ENCODE measurements around the gene PIAS1.
"Not testable (repeated sequence)": the region's sequence is repeated elsewhere in the genome, so short reads cannot be mapped to it uniquely, and the experiment has no call there.

PIAS1 gene

GRCh38 chr15:68202994-68203393, 148.9 kb downstream of the PIAS1 start:
- DNase-seq: not testable (repeated sequence)

DNA sequence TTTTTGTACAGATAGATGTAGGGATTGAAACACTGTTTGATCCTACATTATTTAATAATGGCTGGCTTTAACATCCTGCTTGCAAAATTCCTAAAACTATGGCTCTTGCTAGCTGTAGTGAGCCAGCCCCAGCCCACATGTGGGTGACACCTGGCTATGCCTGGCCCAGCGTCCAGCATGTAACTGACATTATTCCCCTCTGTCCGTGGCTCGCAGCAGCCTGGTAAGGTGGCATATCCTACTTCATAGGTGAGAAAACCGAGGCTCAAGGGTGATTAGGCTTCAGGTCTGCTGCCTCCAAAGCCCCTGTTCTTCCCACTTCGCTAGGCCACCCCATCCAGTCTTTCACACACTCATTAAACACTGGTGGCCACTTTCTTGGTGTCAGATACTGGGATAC, 149.4 kb downstream of the PIAS1 start:
- no peak for DNase-seq

- no peak for DNase-seq
Measured at GRCh38 chr15:68203956-68204355, 149.8 kb downstream of the PIAS1 start.

DNA sequence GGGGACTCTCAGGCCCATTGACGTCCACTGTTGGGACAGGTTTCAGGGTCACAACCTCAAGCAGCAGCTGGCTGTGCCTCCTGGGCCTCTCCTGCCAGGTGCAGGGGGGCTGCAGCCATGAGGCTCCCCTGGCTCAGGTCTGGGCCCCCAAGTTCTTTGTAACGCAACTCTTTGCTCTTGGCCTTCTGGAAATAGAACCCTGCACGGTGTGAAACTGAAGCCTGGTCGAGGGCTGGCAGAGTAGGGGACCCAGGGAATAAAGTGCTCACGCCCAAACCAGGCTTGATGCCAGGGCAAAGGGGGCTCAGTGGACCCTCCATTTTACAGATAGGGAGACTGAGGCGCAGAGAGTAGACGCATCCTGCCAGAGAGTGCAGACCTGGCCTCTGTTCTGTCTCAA, 150.2 kb downstream of the PIAS1 start:
- DNase-seq: no peak

- peak in 11 of 56 donors; percentile 10 to 56 (median 31) for DNase-seq
Measured at GRCh38 chr15:68204776-68205557, 150.9 kb downstream of the PIAS1 start, which contains the start of gene CALML4. TSS of gene CALML4 (minus strand) at chr15:68205332. CDS start at chr15:68205247, 85 bp downstream.

GRCh38 chr15:68205558-68205944, 151.4 kb downstream of the PIAS1 start:
- no peak for DNase-seq

DNA sequence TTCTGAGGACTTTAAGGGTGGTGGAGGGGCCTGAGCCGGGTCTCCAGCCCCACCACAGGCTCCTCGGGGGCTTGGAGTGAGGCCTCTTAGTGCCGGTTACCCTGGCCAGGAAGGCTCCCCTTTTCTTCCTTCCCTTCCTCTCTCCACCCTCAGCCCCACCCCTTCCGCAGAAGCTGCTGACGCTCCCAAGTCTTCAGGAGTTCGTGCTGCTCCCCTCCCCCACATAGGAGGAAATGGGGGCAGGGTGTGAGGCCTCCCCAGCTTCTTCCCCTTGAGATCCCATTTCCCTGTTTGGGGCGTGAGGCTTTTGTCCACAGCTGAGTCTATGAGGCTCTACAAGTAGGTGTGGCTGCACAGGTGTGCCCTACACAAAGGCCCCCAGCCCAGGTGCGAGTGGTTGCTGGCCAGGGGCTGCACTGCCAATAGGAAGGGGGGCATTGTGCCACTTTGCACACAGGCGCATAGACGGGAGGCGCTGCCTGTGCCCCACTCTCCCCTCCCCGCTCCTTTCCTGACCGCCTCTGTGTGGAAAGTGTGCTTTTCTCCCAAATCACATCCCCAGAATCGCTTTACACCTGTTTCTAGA, 151.9 kb downstream of the PIAS1 start:
- peak in 11 of 56 donors; percentile 7 to 49 (median 17) for DNase-seq

- DNase-seq: no peak
Measured at GRCh38 chr15:68206711-68207151, 152.6 kb downstream of the PIAS1 start.

GRCh38 chr15:68207176-68207935, 153.2 kb downstream of the PIAS1 start:
- DNase-seq: no peak

GRCh38 chr15:68208136-68208535, 154.0 kb downstream of the PIAS1 start:
- peak in 1 of 56 donors; percentile 17 for DNase-seq

DNA sequence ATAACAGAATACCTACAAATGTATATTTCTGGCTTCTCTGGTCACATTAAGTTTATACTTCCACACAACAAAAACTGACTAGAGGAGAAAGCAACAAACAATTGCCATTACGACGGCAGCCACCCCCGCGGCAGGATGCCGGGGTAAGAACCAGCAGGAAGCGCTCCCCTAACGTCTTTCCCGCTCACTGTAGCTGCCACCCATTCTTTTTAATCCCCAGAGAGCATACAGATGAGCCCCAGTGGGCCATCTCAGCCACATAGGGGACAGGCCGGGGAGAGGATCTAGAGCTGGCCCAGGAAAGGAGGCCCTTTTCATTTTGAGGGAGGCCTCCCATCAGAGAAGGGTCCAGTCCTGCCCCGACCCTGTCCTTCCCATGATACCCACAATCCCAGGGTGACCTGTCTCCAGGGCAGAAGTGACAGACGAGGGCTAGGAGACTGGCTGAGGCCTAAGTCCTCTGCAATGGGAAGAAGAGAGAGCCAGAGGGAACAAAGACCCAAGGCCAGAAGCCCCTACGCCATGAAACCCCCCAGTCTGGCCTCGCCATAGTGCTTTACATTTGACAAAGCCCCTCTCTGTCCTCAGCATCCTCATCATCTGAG, 154.6 kb downstream of the PIAS1 start:
- DNase-seq: no peak

DNA sequence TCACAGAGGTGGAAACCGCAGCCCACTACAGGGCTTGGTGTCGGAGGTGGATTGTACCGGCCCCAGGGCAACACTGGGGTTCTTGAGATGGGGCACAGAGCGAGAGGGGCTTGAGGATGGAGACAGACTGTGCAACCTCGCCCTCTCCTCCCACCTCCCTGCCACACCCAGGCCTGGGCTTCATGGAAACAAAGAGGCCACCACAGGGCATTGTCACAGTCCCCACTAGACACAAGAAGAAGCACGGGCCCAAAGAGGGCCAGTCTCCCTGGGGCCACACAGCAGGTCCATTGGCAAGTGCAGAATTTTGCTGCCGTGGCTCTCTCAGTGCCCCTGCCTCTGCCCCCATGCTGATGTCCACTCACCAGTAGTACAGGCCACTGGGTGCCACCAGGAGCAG, 155.2 kb downstream of the PIAS1 start:
- no peak for DNase-seq

DNA sequence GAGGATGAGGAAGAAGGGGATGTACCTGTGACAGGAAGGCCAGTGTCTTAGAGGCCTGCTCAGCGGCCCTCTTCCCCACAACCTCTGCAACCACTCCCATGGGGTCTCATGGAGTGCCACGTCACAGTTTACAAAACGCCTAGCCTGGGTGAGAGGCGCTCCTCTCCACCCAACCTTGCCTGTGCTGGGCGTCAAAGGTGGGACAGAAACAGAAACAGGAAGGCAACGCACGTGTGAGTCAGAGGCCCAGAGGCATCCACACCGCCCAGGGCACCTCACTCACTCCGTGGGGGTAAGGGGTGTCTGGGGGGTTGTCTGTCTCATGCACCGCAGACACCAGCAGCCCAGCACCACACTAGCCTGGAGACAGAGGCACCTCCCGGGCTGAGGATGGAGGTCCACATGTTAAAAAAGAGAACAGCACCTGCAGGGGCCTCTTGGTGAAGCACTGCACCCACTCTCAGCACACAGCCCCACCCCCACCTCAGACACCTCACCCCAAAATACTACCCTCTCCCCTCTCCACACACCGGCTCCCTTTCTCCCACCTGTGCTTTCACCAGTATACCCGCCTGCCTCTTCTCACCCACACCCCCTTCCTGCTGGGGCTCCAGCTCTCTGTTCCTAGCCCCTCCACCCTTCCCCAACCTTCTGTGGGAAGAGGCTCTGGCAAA, 155.8 kb downstream of the PIAS1 start:
- DNase-seq: no peak

GRCh38 chr15:68210409-68210756, 156.3 kb downstream of the PIAS1 start:
- DNase-seq: no peak

GRCh38 chr15:68210821-68211655, 156.9 kb downstream of the PIAS1 start:
- DNase-seq: peak in 54 of 56 donors; percentile 21 to 93 (median 76)

DNA sequence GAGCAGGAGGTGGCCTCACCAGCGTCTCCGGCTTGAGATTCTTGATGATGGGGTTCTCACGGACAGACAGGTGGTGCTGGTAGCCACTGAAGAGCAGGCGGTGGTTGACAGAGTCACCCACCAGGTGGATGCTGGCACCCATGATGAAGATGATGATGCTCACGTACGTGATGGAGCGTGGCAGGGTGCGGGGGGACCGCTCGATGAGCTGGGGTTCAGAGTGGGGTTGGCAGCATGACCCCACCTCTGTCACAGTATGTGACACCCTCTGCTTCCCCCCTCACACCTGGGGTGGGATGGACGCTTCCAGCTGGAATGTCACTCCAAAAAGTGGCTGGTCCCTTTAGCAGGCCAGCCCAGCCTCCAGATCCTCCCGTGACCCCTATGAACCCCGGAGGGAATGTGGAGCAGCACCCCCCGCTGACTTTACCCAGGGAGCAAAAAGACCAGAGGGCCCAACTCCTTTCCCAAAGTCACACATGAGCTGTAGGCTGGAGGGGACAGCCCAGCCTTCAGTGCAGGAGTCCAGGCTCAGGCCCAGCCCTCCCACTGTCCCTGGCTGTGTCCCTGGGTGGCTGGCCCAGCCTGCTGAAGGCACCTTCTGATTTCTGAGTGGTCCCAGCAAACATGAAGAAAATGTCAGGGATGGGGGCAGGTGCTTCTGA, 157.7 kb downstream of the PIAS1 start:
- DNase-seq: no peak

DNA sequence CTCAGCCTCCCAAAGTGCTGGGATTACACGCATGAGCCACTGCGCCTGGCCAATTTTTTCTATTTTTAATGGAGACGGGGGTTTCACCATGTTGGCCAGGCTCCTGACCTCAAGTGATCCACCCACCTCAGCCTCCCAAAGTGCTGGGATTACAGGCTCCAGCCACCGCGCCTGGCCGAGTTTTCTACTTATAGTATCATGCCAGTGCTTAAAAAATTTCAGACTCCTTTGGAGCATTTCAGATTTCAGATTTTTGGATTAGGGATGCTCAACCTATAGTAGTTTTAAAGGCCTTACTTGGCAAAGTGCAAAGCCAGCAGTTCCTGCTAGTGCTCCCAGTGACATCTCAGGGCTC, 159.4 kb downstream of the PIAS1 start:
- DNase-seq: not testable (repeated sequence)

DNA sequence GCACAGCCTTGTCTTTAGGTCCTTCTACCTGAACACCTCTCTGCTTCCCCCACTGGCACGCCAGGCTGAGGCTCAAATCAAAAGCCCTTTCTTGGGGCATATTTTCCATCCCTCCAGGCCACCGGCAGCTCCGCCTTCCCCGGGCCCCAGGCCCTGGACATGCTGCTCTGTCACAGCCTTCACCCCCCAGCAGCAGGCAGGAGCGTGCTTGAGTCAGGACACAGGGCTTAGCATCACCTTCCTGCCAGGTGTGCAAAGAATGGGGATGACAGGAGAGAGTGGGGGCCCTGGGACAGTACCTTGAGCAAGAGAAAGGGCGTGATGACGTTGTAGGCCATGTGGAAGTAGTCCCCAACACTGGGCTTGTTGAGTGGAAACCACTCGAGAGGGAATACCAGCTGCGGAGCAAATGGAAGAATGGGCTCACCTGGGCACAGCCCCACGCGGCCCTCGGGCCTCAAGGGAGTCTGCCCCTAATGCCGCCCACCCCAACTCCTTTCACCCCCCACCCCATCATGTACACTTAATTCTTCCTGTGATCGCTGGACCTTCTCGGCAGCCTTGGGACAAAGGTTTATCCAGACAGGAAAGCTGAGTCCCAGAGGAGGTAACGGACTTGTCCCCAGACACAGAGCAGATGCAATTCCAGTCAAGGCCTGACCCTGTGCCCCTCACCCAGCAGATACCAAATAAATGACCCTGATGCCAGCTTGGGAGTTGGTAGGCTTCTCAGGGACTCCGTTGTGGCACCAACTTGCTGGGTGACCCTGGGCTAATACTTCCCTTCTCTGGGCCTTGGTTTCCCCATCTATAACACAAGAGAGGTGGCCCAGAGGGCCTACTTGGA, 160.1 kb downstream of the PIAS1 start:
- DNase-seq: no peak

DNA sequence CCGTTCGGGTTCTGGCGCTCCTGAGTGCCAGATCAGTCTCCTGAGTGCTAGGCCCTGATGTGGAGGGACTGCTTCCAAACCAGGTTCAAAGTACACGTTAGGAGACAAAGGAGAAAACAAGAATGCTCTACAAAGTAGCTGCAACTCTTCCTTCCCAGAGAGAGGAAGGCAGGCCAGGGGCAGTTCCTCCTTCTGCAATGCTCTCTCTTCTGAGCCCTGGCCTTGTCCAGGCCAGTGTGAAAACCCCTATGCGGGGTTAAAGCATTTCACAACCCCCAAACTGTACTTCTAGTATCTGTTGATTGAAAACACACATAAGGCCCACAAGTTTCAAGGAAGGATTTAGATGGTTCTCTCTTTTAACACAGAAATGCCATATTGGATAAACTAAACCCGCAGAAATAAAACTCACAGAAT, 160.7 kb downstream of the PIAS1 start:
- DNase-seq: no peak
